IMR-90 (cell line): ENCODE data around the gene RYR2. TPM values are rescaled to one million over a fixed set of nuclear protein-coding genes. Genes with fewer than 3 reads are reported as not detected.

Experiments
- ATAC-seq: fragments of 200-7000 bp; cut with Tn5 transposase; 2 replicates; pipeline ENCODE4 v1.9.1; 2020; ENCODE audit warnings: low read depth, mild to moderate bottlenecking, moderate library complexity
- BruUV-seq: library from RNA; stranded (reverse); fragments of 400-500 nt; replicated peaks from 2 replicates; lab custom pipeline; 2021; lab: Mats Ljungman, UMichigan
- CTCF ChIA-PET: fragments of 300-600 bp; formaldehyde crosslinking; extraction: SDS; loops from one replicate; lab custom pipeline; 2021; ENCODE audit warnings: antibody characterized with exemption; lab: Yijun Ruan, JAX
- POLR2A ChIA-PET: fragments of 300-600 bp; sonication (Branson Sonifier 250); formaldehyde crosslinking; loops from one replicate; lab custom pipeline; 2022; ENCODE audit warnings: antibody characterized with exemption; ENCODE audit not compliant: unreplicated experiment; lab: Charles Lee
- DNase-seq: peaks from one replicate; pipeline ENCODE4 v3.0.0; 2013
- H2AFZ ChIP-seq: replicated peaks from 2 replicates; pipeline ENCODE3; 2013; ENCODE audit warnings: low read length, mild to moderate bottlenecking; ENCODE audit not compliant: poor library complexity
- H2AK5ac ChIP-seq: 2 replicates; pipeline ENCODE4 v1.6.1; 2013; ENCODE audit warnings: low read depth, low read length, inconsistent platforms
- H2AK9ac ChIP-seq: replicated peaks from 2 replicates; pipeline ENCODE3; 2013; ENCODE audit warnings: mild to moderate bottlenecking, low read depth, low read length, moderate library complexity; ENCODE audit not compliant: poor library complexity
- H2BK120ac ChIP-seq: 2 replicates; pipeline ENCODE4 v1.6.1; 2013; ENCODE audit warnings: low read depth, low read length, inconsistent platforms
- H2BK15ac ChIP-seq: 3 replicates; pipeline ENCODE4 v1.6.1; 2013; ENCODE audit warnings: low read depth, low read length, inconsistent platforms
- H2BK20ac ChIP-seq: 2 replicates; pipeline ENCODE4 v1.6.1; 2013; ENCODE audit warnings: low read depth, mild to moderate bottlenecking, inconsistent platforms, low read length, moderate library complexity
- H2BK5ac ChIP-seq: 2 replicates; pipeline ENCODE4 v1.6.1; 2013; ENCODE audit warnings: mild to moderate bottlenecking, low read depth, low read length, inconsistent platforms; ENCODE audit not compliant: poor library complexity, severe bottlenecking
- H3K14ac ChIP-seq: replicated peaks from 2 replicates; pipeline ENCODE4 v1.6.1; 2013; ENCODE audit warnings: low read depth, low read length, inconsistent platforms
- H3K18ac ChIP-seq: 2 replicates; pipeline ENCODE4 v1.6.1; 2013; ENCODE audit warnings: low read depth, low read length, control low read depth
- H3K23ac ChIP-seq: 2 replicates; pipeline ENCODE4 v1.6.1; 2013; ENCODE audit warnings: low read depth, low read length, inconsistent platforms
- H3K27ac ChIP-seq: 2 replicates; pipeline ENCODE4 v1.5.1; 2013; ENCODE audit warnings: mild to moderate bottlenecking, control low read depth, low read length; ENCODE audit not compliant: insufficient read depth
- H3K27me3 ChIP-seq: 2 replicates; pipeline ENCODE4 v1.6.1; 2013; ENCODE audit warnings: low read length; ENCODE audit not compliant: control insufficient read depth, insufficient read depth
- H3K36me3 ChIP-seq: 2 replicates; pipeline ENCODE4 v1.6.1; 2013; ENCODE audit warnings: low read length, mixed read lengths; ENCODE audit not compliant: control insufficient read depth, insufficient read depth
- H3K4ac ChIP-seq: 2 replicates; pipeline ENCODE4 v1.6.1; 2013; ENCODE audit warnings: low read depth, low read length, inconsistent platforms
- H3K4me1 ChIP-seq: 2 replicates; pipeline ENCODE4 v1.6.1; 2013; ENCODE audit warnings: low read length, mixed read lengths; ENCODE audit not compliant: control insufficient read depth, insufficient read depth
- H3K4me2 ChIP-seq: 2 replicates; pipeline ENCODE4 v1.6.1; 2013; ENCODE audit warnings: low read depth, mild to moderate bottlenecking, control low read depth, low read length, moderate library complexity
- H3K4me3 ChIP-seq: 2 replicates; pipeline ENCODE4 v1.5.1; 2013; ENCODE audit warnings: low read depth, mild to moderate bottlenecking, control low read depth, low read length, moderate library complexity; ENCODE audit not compliant: insufficient read depth
- H3K56ac ChIP-seq: 2 replicates; pipeline ENCODE4 v1.6.1; 2013; ENCODE audit warnings: low read length, inconsistent platforms; ENCODE audit not compliant: insufficient read depth; ENCODE audit errors: extremely low read depth
- H3K79me1 ChIP-seq, 2 experiments: 2 replicates each; pipeline ENCODE4 v1.6.1; 2013; ENCODE audit warnings: low read length in 2 of 2, inconsistent platforms in 1 of 2, low read depth in 1 of 2
- H3K9ac ChIP-seq: 2 replicates; pipeline ENCODE4 v1.6.1; 2013; ENCODE audit warnings: low read depth, low read length, control low read depth
- H3K9me1 ChIP-seq: 2 replicates; pipeline ENCODE4 v1.6.1; 2013; ENCODE audit warnings: low read length, inconsistent platforms; ENCODE audit not compliant: insufficient read depth
- H3K9me3 ChIP-seq: 2 replicates; pipeline ENCODE4 v1.6.1; 2013; ENCODE audit warnings: low read length; ENCODE audit not compliant: control insufficient read depth, insufficient read depth
- H4K20me1 ChIP-seq: 2 replicates; pipeline ENCODE4 v1.6.1; 2013; ENCODE audit warnings: low read length, inconsistent platforms; ENCODE audit not compliant: insufficient read depth
- H4K5ac ChIP-seq: 2 replicates; pipeline ENCODE4 v1.6.1; 2013; ENCODE audit warnings: mild to moderate bottlenecking, low read depth, low read length, control low read depth
- H4K8ac ChIP-seq, 2 experiments: 2 replicates each; pipeline ENCODE4 v1.6.1; 2013; ENCODE audit warnings: low read depth in 2 of 2, low read length in 2 of 2, control low read depth in 1 of 2, inconsistent platforms in 1 of 2
- H4K91ac ChIP-seq: 2 replicates; pipeline ENCODE4 v1.6.1; 2013; ENCODE audit warnings: low read depth, low read length, inconsistent platforms; ENCODE audit not compliant: insufficient read depth
- CEBPB ChIP-seq: IDR thresholded peaks from 2 replicates; pipeline ENCODE4 v1.6.1; 2012; ENCODE audit warnings: low read depth, low read length, improper control_type of control experiment
- MAFK ChIP-seq: IDR thresholded peaks from 2 replicates; pipeline ENCODE4 v1.6.1; 2012; ENCODE audit warnings: low read depth, low read length, improper control_type of control experiment
- SMC3 ChIP-seq: fragments of 150-350 bp; IDR thresholded peaks from 2 replicates; pipeline ENCODE4 v1.6.1; 2016; ENCODE audit warnings: low read depth, mild to moderate bottlenecking, antibody characterized with exemption, low read length, moderate library complexity
- WGBS, 2 experiments: methylation state at CpG; one replicate each; pipeline versions ENCODE4 v1.1.5 to v1.1.7; 2013; ENCODE audit warnings: missing lambda C conversion rate in 2 of 2; ENCODE audit not compliant: insufficient read length in 1 of 2; ENCODE audit errors: extremely low coverage in 2 of 2; 5-methylcytosine and 5-hydroxymethylcytosine counted together
- dilution Hi-C: fragments of 300-500 bp; cut with HindIII; formaldehyde crosslinking; loops from one replicate; pipeline ENCODE4 v1.14.3; 2018; ENCODE audit warnings: low sequenced_read_pairs; ENCODE audit not compliant: unreplicated experiment
- in situ Hi-C: fragments of 300-500 bp; cut with MboI; formaldehyde crosslinking; loops from 3 replicates; pipeline ENCODE4 v1.14.3; 2019; ENCODE audit warnings: low sequenced_read_pairs, inconsistent platforms, mixed read lengths
- intact Hi-C: fragments of 100-400 bp; cut with micrococcal nuclease; formaldehyde crosslinking; loops from 2 replicates; pipeline ENCODE4 v1.10.0; 2022
- polyA plus RNA-seq, 3 experiments: library from polyadenylated mRNA; depleted of rRNA; stranded (reverse); fragments of >200 nt; gene quantifications; 2 replicates each; pipeline ENCODE4 v1.2.3, GENCODE V29; 2012; ENCODE audit warnings: low replicate concordance in 1 of 3
- total RNA-seq: library from RNA; depleted of rRNA; stranded (reverse); fragments of >200 nt; gene quantifications from 2 replicates; pipeline ENCODE4 v1.2.3, GENCODE V29; 2012
- TF ChIP-seq, protein P1 (sequence below): fragments of 150-350 bp; IDR thresholded peaks from 2 replicates; pipeline ENCODE4 v1.6.1; 2017; ENCODE audit warnings: mild to moderate bottlenecking, antibody characterized with exemption, low read length, low read depth

Gene RYR2
- total and polyA plus RNA-seq, 2 of the 4 experiments (the other 2 are of a cell fraction), result not detected

DNA sequence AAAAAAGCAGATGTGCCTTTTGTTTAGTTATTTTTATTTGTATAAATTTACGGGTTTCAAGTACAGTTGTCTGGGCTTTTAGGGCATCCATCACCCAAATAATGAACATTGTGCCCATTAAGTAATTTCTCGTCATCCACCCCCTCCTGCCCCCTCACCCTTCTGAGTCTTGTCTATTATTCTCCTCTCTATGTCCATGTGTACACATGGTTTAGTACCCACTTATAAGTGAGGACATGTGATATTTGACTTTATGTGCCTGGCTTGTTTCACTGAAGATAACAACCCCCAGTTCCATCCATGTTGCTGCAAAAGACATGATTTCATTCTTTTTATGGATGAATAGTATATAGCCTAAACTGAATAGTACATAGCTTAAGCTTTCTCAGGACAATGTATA lies 659.5 kb downstream of the RYR2 start:
- no peaks in the 10 kb centered on the region for H3K36me3 ChIP-seq
- H3K4me3 ChIP-seq, result no peak overlapping the region
- no CpG with 5 or more reads among the region's 2 CpGs for WGBS, 2 experiments
- ChIA-PET CTCF (no interaction called here), POLR2A (no interaction called here)
- no peak overlapping the region for H3K18ac ChIP-seq
- H3K4me2 ChIP-seq, result no peak overlapping the region
- H3K4ac ChIP-seq, result no peak overlapping the region
- no peak overlapping the region for H2AK9ac ChIP-seq
- intact Hi-C loops (no loop called here), dilution Hi-C loops (no loop called here), in situ Hi-C loops (no loop called here)
- H3K9ac ChIP-seq, result no peak overlapping the region
- no peak overlapping the region for H3K27ac ChIP-seq
- TF ChIP-seq CEBPB (no peak), MAFK (no peak), SMC3 (no peak)
- TF ChIP-seq, protein P1, sequence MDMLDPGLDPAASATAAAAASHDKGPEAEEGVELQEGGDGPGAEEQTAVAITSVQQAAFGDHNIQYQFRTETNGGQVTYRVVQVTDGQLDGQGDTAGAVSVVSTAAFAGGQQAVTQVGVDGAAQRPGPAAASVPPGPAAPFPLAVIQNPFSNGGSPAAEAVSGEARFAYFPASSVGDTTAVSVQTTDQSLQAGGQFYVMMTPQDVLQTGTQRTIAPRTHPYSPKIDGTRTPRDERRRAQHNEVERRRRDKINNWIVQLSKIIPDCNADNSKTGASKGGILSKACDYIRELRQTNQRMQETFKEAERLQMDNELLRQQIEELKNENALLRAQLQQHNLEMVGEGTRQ, result no peak
- H3K4me1 ChIP-seq, result no peaks in the 10 kb centered on the region
- H2AK5ac ChIP-seq, result no peak overlapping the region
- H2BK20ac ChIP-seq, result no peak overlapping the region
- H3K14ac ChIP-seq, result no peak overlapping the region
- no peaks in the 10 kb centered on the region for H3K9me3 ChIP-seq
- H4K20me1 ChIP-seq, result no peaks in the 10 kb centered on the region
- no TSS peak for BruUV-seq
- H4K5ac ChIP-seq, result no peak overlapping the region
- ATAC-seq (no peak), DNase-seq (no peak)
- no peaks in the 10 kb centered on the region for H3K9me1 ChIP-seq
- no peak overlapping the region for H2AFZ ChIP-seq
- H3K79me1 ChIP-seq, result no peaks in the 10 kb centered on the region
- no peak overlapping the region for H3K23ac ChIP-seq
- no peaks in the 10 kb centered on the region for H3K27me3 ChIP-seq
- H2BK120ac ChIP-seq, result no peak overlapping the region
- no peak overlapping the region for H2BK15ac ChIP-seq
- H3K56ac ChIP-seq, result no peak overlapping the region
- no peak overlapping the region for H4K8ac ChIP-seq
- no peak overlapping the region for H4K91ac ChIP-seq
- H2BK5ac ChIP-seq, result no peak overlapping the region
